Body of pancreas (tissue), 4 donors: Measurements from ENCODE around the gene SOX9.

Experiments used
- CTCF ChIP-seq, 7 experiments: fragments of 450-650 bp in 4 of 7; fragments of 200-600 bp in 3 of 7; sonication (generic) in 3 of 7; IDR thresholded peaks; one replicate each; pipeline ENCODE4 v1.5.1; 2016 to 2019; ENCODE audit warnings: antibody characterized with exemption in 7 of 7
- POLR2A ChIP-seq, 3 donors: fragments of 450-650 bp; IDR thresholded peaks; one replicate each; pipeline ENCODE4 v1.6.1; 2016; ENCODE audit warnings: antibody characterized with exemption in 3 of 3, mild to moderate bottlenecking in 2 of 3

- TF ChIP-seq CTCF (IDR thresholded peaks at IDR 0.05) (no peak), POLR2A (IDR thresholded peaks at IDR 0.05) (no peak)
Measured at GRCh38 chr17:72163474-72163873, 42.7 kb downstream of the SOX9 start.
